GM23338 (cell line): Measurements from ENCODE around the gene C16orf78. TPM values are rescaled to one million over a fixed set of nuclear protein-coding genes. Genes with fewer than 3 reads are reported as not detected.

ENCODE experiments used
- ATAC-seq: fragments of 200-7000 bp; cut with Tn5 transposase; 3 replicates; pipeline ENCODE4 v1.9.1; 2020
- DNase-seq: peaks from one replicate; pipeline ENCODE4 v3.0.0-alpha.2; 2015; ENCODE audit warnings: low spot score
- H2AFZ ChIP-seq: fragments of 200-600 bp; sonication (generic); 2 replicates; pipeline ENCODE4 v1.8.0; 2016; ENCODE audit warnings: antibody characterized with exemption, mild to moderate bottlenecking, moderate library complexity
- H3F3A ChIP-seq: fragments of 200-600 bp; sonication (generic); replicated peaks from 2 replicates; pipeline ENCODE4 v1.8.0; 2017; ENCODE audit warnings: antibody characterized with exemption, mixed run types, low read depth
- H3K27ac ChIP-seq: fragments of 200-600 bp; sonication (generic); 2 replicates; pipeline ENCODE4 v1.6.1; 2016; ENCODE audit warnings: low read depth
- H3K27me3 ChIP-seq: fragments of 200-600 bp; sonication (generic); 2 replicates; pipeline ENCODE4 v1.8.0; 2016; ENCODE audit warnings: mild to moderate bottlenecking, mixed run types, moderate library complexity; ENCODE audit not compliant: insufficient read depth
- H3K36me3 ChIP-seq: fragments of 200-600 bp; sonication (generic); 2 replicates; pipeline ENCODE4 v1.8.0; 2016; ENCODE audit warnings: mild to moderate bottlenecking; ENCODE audit not compliant: insufficient read depth
- H3K4me1 ChIP-seq: fragments of 200-600 bp; sonication (generic); 2 replicates; pipeline ENCODE4 v1.8.0; 2016; ENCODE audit warnings: mild to moderate bottlenecking, moderate library complexity; ENCODE audit not compliant: insufficient read depth
- H3K4me2 ChIP-seq: fragments of 200-600 bp; sonication (generic); 2 replicates; pipeline ENCODE4 v1.7.1; 2017; ENCODE audit warnings: mixed run types
- H3K4me3 ChIP-seq: fragments of 200-600 bp; sonication (generic); 2 replicates; pipeline ENCODE4 v1.6.1; 2016; ENCODE audit warnings: mixed run types
- H3K79me2 ChIP-seq: fragments of 200-600 bp; sonication (generic); replicated peaks from 2 replicates; pipeline ENCODE4 v1.8.0; 2017; ENCODE audit warnings: mild to moderate bottlenecking; ENCODE audit not compliant: insufficient read depth
- H3K9me2 ChIP-seq: fragments of 200-600 bp; sonication (generic); 2 replicates; pipeline ENCODE4 v1.8.0; 2017; ENCODE audit not compliant: insufficient read depth
- H4K20me1 ChIP-seq: fragments of 200-600 bp; sonication (generic); replicated peaks from 2 replicates; pipeline ENCODE4 v1.8.0; 2017; ENCODE audit warnings: mild to moderate bottlenecking; ENCODE audit not compliant: insufficient read depth
- H3K27ac Mint-ChIP-seq: 2 replicates; pipeline ENCODE4 v1.8.0; 2020; ENCODE audit warnings: inconsistent platforms, mild to moderate bottlenecking, moderate library complexity, mixed read lengths
- H3K27me3 Mint-ChIP-seq: 3 replicates; pipeline ENCODE4 v1.8.0; 2022; ENCODE audit warnings: low read depth, mild to moderate bottlenecking, moderate library complexity, mixed read lengths, inconsistent platforms; ENCODE audit not compliant: insufficient read depth, poor library complexity
- H3K36me3 Mint-ChIP-seq: 3 replicates; pipeline ENCODE4 v1.8.0; 2021; ENCODE audit warnings: low read depth, mild to moderate bottlenecking, inconsistent platforms, moderate library complexity, mixed read lengths
- H3K4me1 Mint-ChIP-seq: 3 replicates; pipeline ENCODE4 v1.8.0; 2020; ENCODE audit warnings: mild to moderate bottlenecking, inconsistent platforms, mixed read lengths
- H3K4me3 Mint-ChIP-seq: 3 replicates; pipeline ENCODE4 v1.8.0; 2021; ENCODE audit warnings: moderate library complexity, mild to moderate bottlenecking, inconsistent platforms, mixed read lengths
- H3K9me3 Mint-ChIP-seq: 3 replicates; pipeline ENCODE4 v1.8.0; 2020; ENCODE audit warnings: moderate library complexity, mild to moderate bottlenecking, inconsistent platforms, mixed read lengths
- CREB1 ChIP-seq: fragments of 250-450 bp; sonication (Bioruptor Pico); IDR thresholded peaks from 2 replicates; pipeline ENCODE4 v1.5.0; 2020; ENCODE audit warnings: low read depth, mild to moderate bottlenecking, moderate library complexity
- CTCF ChIP-seq, 2 experiments: fragments of 200-600 bp in 1 of 2; sonication (generic) in 1 of 2; conservative IDR thresholded peaks; 2 replicates each; pipeline versions ENCODE4 v1.5.1 to v1.6.1; 2016 to 2017; ENCODE audit warnings: antibody characterized with exemption in 2 of 2, low read depth in 2 of 2, mild to moderate bottlenecking in 2 of 2, moderate library complexity in 1 of 2
- ETS1 ChIP-seq: IDR thresholded peaks from 2 replicates; pipeline ENCODE4 v1.6.1; 2016; ENCODE audit warnings: antibody characterized with exemption
- EZH2 ChIP-seq: fragments of 200-600 bp; sonication (generic); IDR thresholded peaks from one replicate; pipeline ENCODE4 v1.8.0; 2017; ENCODE audit warnings: antibody characterized with exemption, mild to moderate bottlenecking, low read depth; ENCODE audit not compliant: unreplicated experiment
- EZH2phosphoT487 ChIP-seq: fragments of 200-600 bp; sonication (generic); IDR thresholded peaks from one replicate; pipeline ENCODE4 v1.8.1; 2018; ENCODE audit warnings: antibody characterized with exemption; ENCODE audit not compliant: unreplicated experiment
- JUNB ChIP-seq: IDR thresholded peaks from one replicate; pipeline ENCODE4 v1.6.1; 2016; ENCODE audit warnings: antibody characterized with exemption; ENCODE audit not compliant: unreplicated experiment
- NANOG ChIP-seq: IDR thresholded peaks from 2 replicates; pipeline ENCODE4 v1.6.1; 2016; ENCODE audit warnings: antibody characterized with exemption, borderline replicate concordance
- POLR2AphosphoS5 ChIP-seq: IDR thresholded peaks from 2 replicates; pipeline ENCODE4 v1.6.1; 2016; ENCODE audit warnings: antibody characterized with exemption, low read depth
- STAT1 ChIP-seq: IDR thresholded peaks from one replicate; pipeline ENCODE4 v1.6.1; 2016; ENCODE audit warnings: antibody characterized with exemption; ENCODE audit not compliant: unreplicated experiment
- ZNF331 ChIP-seq: fragments of 250-450 bp; sonication (Bioruptor Pico); IDR thresholded peaks from 2 replicates; pipeline ENCODE4 v1.5.0; 2020; ENCODE audit warnings: low read depth, mild to moderate bottlenecking, moderate library complexity
- ZNF462 ChIP-seq: fragments of 250-450 bp; sonication (Bioruptor Pico); IDR thresholded peaks from 2 replicates; pipeline ENCODE4 v1.5.0; 2020; ENCODE audit warnings: mild to moderate bottlenecking, moderate library complexity
- polyA plus RNA-seq: library from polyadenylated mRNA; unstranded; fragments of >200 nt; fragmentation: Nextera tagmentation; extraction: Ambion mirVana; gene quantifications from 2 replicates; pipeline ENCODE4 v1.2.1, GENCODE V29; 2016
- total RNA-seq: library from RNA; depleted of rRNA; stranded (reverse); fragments of >200 nt; shearing (Covaris generic); gene quantifications from 2 replicates; pipeline ENCODE4 v1.2.3, GENCODE V29; 2014

The C16orf78 gene
- total and polyA plus RNA-seq, 2 experiments from 2014 or later: not detected

- TF ChIP-seq ETS1 (no peak), ZNF331 (CRISPR knock-in tag) (no peak), EZH2 (no peak), POLR2AphosphoS5 (no peak)
- Histone ChIP-seq H3K4me1 (no peaks in the 10 kb centered on the region; the same call in 1 of the 2 replicates), H3K27me3 (no peaks in the 10 kb centered on the region), H3K79me2 (no peaks in the 10 kb centered on the region), H3K9me2 (no peaks in the 10 kb centered on the region), H3K4me2 (no peak overlapping the region), H2AFZ (no peak overlapping the region), H3K4me3 (no peak overlapping the region), H3K36me3 (no peaks in the 10 kb centered on the region), H4K20me1 (no peaks in the 10 kb centered on the region), H3F3A (no peaks in the 10 kb centered on the region), H3K27ac (no peak overlapping the region)
- DNase-seq: no peak
- Mint-ChIP-seq H3K27me3 (peaks cover 25% of the 10 kb centered on the region), H3K36me3 (no peaks in the 10 kb centered on the region), H3K27ac (no peak overlapping the region), H3K4me1 (peaks cover 25% of the 10 kb centered on the region), H3K9me3 (no peaks in the 10 kb centered on the region), H3K4me3 (no peak overlapping the region)
- no peak for ATAC-seq
Measured at GRCh38 chr16:49354991-49355390, 18.6 kb upstream of the C16orf78 start.

- H3K9me2 ChIP-seq: no peaks in the 10 kb centered on the region
- peaks cover 19% of the 10 kb centered on the region for H3K4me1 Mint-ChIP-seq
- H3K27me3 ChIP-seq: no peaks in the 10 kb centered on the region
- no peaks in the 10 kb centered on the region for H3F3A ChIP-seq
- H3K9me3 Mint-ChIP-seq: no peaks in the 10 kb centered on the region
- peaks cover 26% of the 10 kb centered on the region for H3K27me3 Mint-ChIP-seq
- H3K36me3 ChIP-seq: no peaks in the 10 kb centered on the region
- no peaks in the 10 kb centered on the region for H4K20me1 ChIP-seq
- no peaks in the 10 kb centered on the region for H3K79me2 ChIP-seq
- no peak overlapping the region for H3K27ac ChIP-seq
- H3K4me1 ChIP-seq: no peaks in the 10 kb centered on the region
- no peak overlapping the region for H3K27ac Mint-ChIP-seq
- H3K4me3 ChIP-seq: no peak overlapping the region
- no peak overlapping the region for H3K4me2 ChIP-seq
- H2AFZ ChIP-seq: no peak overlapping the region
- no peak for ATAC-seq
- no peak for DNase-seq
- H3K36me3 Mint-ChIP-seq: no peaks in the 10 kb centered on the region
- H3K4me3 Mint-ChIP-seq: no peak overlapping the region
- TF ChIP-seq CREB1 (CRISPR knock-in tag): no peak
- TF ChIP-seq ETS1: no peak
- TF ChIP-seq ZNF462: no peak
- no peak for TF ChIP-seq EZH2phosphoT487
- no peak for TF ChIP-seq NANOG
- no peak for TF ChIP-seq ZNF331 (CRISPR knock-in tag)
- no peak for TF ChIP-seq JUNB
- TF ChIP-seq STAT1: no peak
- TF ChIP-seq EZH2: no peak
- TF ChIP-seq POLR2AphosphoS5: no peak
- TF ChIP-seq CTCF (conservative IDR thresholded peaks at IDR 0.05; ENCODE audit: low read depth in 2 of 2): no peak
Measured at GRCh38 chr16:49355933-49356665, 17.5 kb upstream of the C16orf78 start.
